Loucy (cell line): ENCODE measurements around the gene ABT1.

Experiments used
- H2AFZ ChIP-seq: fragments of 200-600 bp; sonication (generic); 2 replicates; pipeline ENCODE4 v1.6.0; 2016; ENCODE audit warnings: antibody characterized with exemption, mild to moderate bottlenecking, low read length, moderate library complexity
- H3F3A ChIP-seq: fragments of 200-600 bp; 2 replicates; pipeline ENCODE4 v1.6.0; 2016; ENCODE audit warnings: antibody characterized with exemption, low read depth, mild to moderate bottlenecking
- H3K27me3 ChIP-seq: fragments of 200-600 bp; sonication (generic); 2 replicates; pipeline ENCODE4 v1.6.1; 2014; ENCODE audit warnings: low read length, mild to moderate bottlenecking; ENCODE audit not compliant: insufficient read depth, poor library complexity, severe bottlenecking
- H3K36me3 ChIP-seq: fragments of 200-600 bp; sonication (generic); 2 replicates; pipeline ENCODE4 v1.6.1; 2016; ENCODE audit warnings: low read length; ENCODE audit not compliant: insufficient read depth
- H3K4me1 ChIP-seq: fragments of 200-600 bp; sonication (generic); 2 replicates; pipeline ENCODE4 v1.5.1; 2014; ENCODE audit warnings: low read length, mild to moderate bottlenecking; ENCODE audit not compliant: insufficient read depth, poor library complexity, severe bottlenecking
- H3K4me2 ChIP-seq: fragments of 200-600 bp; sonication (generic); 2 replicates; pipeline ENCODE4 v1.6.0; 2014; ENCODE audit warnings: antibody characterized with exemption, low read length, low read depth, mild to moderate bottlenecking; ENCODE audit not compliant: poor library complexity, severe bottlenecking
- H3K4me3 ChIP-seq: fragments of 200-600 bp; sonication (generic); 2 replicates; pipeline ENCODE4 v1.5.1; 2014; ENCODE audit warnings: low read length, mild to moderate bottlenecking, mixed read lengths; ENCODE audit not compliant: poor library complexity, severe bottlenecking
- H3K79me2 ChIP-seq: fragments of 200-600 bp; sonication (generic); 2 replicates; pipeline ENCODE4 v1.6.1; 2014; ENCODE audit warnings: low read length; ENCODE audit not compliant: insufficient read depth
- H3K9ac ChIP-seq: fragments of 200-600 bp; sonication (generic); 2 replicates; pipeline ENCODE4 v1.6.0; 2014; ENCODE audit warnings: mild to moderate bottlenecking, low read depth, low read length, moderate library complexity; ENCODE audit not compliant: poor library complexity, severe bottlenecking
- H3K9me2 ChIP-seq: fragments of 200-600 bp; sonication (generic); replicated peaks from 2 replicates; pipeline ENCODE4 v1.6.1; 2016; ENCODE audit warnings: low read depth, low read length, mixed read lengths
- H3K9me3 ChIP-seq: fragments of 200-600 bp; sonication (generic); 2 replicates; pipeline ENCODE4 v1.6.1; 2014; ENCODE audit warnings: mild to moderate bottlenecking, antibody characterized with exemption, low read length, low read depth; ENCODE audit not compliant: insufficient read depth
- H4K20me1 ChIP-seq: fragments of 200-600 bp; sonication (generic); 2 replicates; pipeline ENCODE4 v1.6.0; 2014; ENCODE audit warnings: antibody characterized with exemption, low read length, mild to moderate bottlenecking; ENCODE audit not compliant: insufficient read depth, poor library complexity, severe bottlenecking
- CTCF ChIP-seq: fragments of 200-600 bp; sonication (generic); conservative IDR thresholded peaks from 2 replicates; pipeline ENCODE4 v1.5.1; 2014; ENCODE audit warnings: mild to moderate bottlenecking, antibody characterized with exemption, low read length
- EZH2phosphoT487 ChIP-seq: fragments of 200-600 bp; IDR thresholded peaks from 2 replicates; pipeline ENCODE4 v1.6.1; 2018; ENCODE audit warnings: antibody characterized with exemption, mild to moderate bottlenecking, moderate library complexity, borderline replicate concordance

Gene ABT1

GRCh38 chr6:26640806-26641205 lies 44.1 kb downstream of the ABT1 start:
- Histone ChIP-seq H3K9me2 (no peaks in the 10 kb centered on the region), H3K9me3 (peaks cover 5% of the 10 kb centered on the region; the same call in 1 of the 2 replicates), H3K4me1 (no peaks in the 10 kb centered on the region), H3K27me3 (no peaks in the 10 kb centered on the region), H3K9ac (no peak overlapping the region), H3K4me2 (no peak overlapping the region), H3K36me3 (peaks cover 47% of the 10 kb centered on the region), H2AFZ (no peak overlapping the region), H4K20me1 (no peaks in the 10 kb centered on the region), H3K4me3 (no peak overlapping the region), H3F3A (no peaks in the 10 kb centered on the region), H3K79me2 (no peaks in the 10 kb centered on the region)
- no peak for TF ChIP-seq CTCF
- TF ChIP-seq EZH2phosphoT487: no peak

- Histone ChIP-seq H3K36me3 (peaks cover 21% of the 10 kb centered on the region; the same call in 1 of the 2 replicates), H4K20me1 (peaks cover 5% of the 10 kb centered on the region), H2AFZ (no peak overlapping the region), H3K9me3 (peaks cover 9% of the 10 kb centered on the region; the same call in 1 of the 2 replicates), H3K4me1 (no peaks in the 10 kb centered on the region), H3F3A (no peaks in the 10 kb centered on the region), H3K9me2 (no peaks in the 10 kb centered on the region), H3K27me3 (no peaks in the 10 kb centered on the region), H3K79me2 (peaks cover 25% of the 10 kb centered on the region), H3K4me2 (no peak overlapping the region), H3K4me3 (no peak overlapping the region), H3K9ac (no peak overlapping the region)
- TF ChIP-seq EZH2phosphoT487: no peak
- TF ChIP-seq CTCF: no peak
Measured at GRCh38 chr6:26646074-26646473, 49.3 kb downstream of the ABT1 start.
